BJ (cell line): Measurements from ENCODE around the gene CSF2RB. TPM values are rescaled to one million over a fixed set of nuclear protein-coding genes. Genes with fewer than 3 reads are reported as not detected.

Source experiments
- CTCF ChIA-PET: fragments of 350-600 bp; formaldehyde crosslinking; extraction: SDS; loops from one replicate; lab custom pipeline; 2021; ENCODE audit warnings: antibody characterized with exemption, inconsistent platforms; lab: Yijun Ruan, JAX
- POLR2A ChIA-PET: fragments of 300-600 bp; sonication (Branson Sonifier 250); formaldehyde crosslinking; extraction: SDS; loops from one replicate; lab custom pipeline; 2021; ENCODE audit warnings: antibody characterized with exemption; lab: Charles Lee
- DNase-seq: peaks from one replicate; pipeline ENCODE4 v3.0.0-alpha.2; 2011; ENCODE audit warnings: low read depth
- H3K27me3 ChIP-seq: 2 replicates; pipeline ENCODE4 v1.6.0; 2011; ENCODE audit warnings: low read length; ENCODE audit not compliant: control insufficient read depth, insufficient read depth
- H3K36me3 ChIP-seq: 2 replicates; pipeline ENCODE4 v1.5.1; 2011; ENCODE audit warnings: low read length; ENCODE audit not compliant: control insufficient read depth, insufficient read depth
- H3K4me3 ChIP-seq: 2 replicates; pipeline ENCODE4 v1.5.1; 2011; ENCODE audit warnings: low read depth, mild to moderate bottlenecking, control low read depth, low read length
- polyA plus RNA-seq: library from polyadenylated mRNA; depleted of rRNA; stranded (reverse); fragments of >200 nt; gene quantifications from 2 replicates; pipeline ENCODE4 v1.2.3, GENCODE V29; 2011
- TF ChIP-seq, protein P1 (sequence below): IDR thresholded peaks from 2 replicates; pipeline ENCODE4 v1.5.1; 2011; ENCODE audit warnings: low read depth, mild to moderate bottlenecking, control low read depth, inconsistent platforms, low read length, moderate library complexity; ENCODE audit not compliant: insufficient read depth

Gene CSF2RB
- polyA plus RNA-seq, 1 experiment: 0.02 TPM

DNA sequence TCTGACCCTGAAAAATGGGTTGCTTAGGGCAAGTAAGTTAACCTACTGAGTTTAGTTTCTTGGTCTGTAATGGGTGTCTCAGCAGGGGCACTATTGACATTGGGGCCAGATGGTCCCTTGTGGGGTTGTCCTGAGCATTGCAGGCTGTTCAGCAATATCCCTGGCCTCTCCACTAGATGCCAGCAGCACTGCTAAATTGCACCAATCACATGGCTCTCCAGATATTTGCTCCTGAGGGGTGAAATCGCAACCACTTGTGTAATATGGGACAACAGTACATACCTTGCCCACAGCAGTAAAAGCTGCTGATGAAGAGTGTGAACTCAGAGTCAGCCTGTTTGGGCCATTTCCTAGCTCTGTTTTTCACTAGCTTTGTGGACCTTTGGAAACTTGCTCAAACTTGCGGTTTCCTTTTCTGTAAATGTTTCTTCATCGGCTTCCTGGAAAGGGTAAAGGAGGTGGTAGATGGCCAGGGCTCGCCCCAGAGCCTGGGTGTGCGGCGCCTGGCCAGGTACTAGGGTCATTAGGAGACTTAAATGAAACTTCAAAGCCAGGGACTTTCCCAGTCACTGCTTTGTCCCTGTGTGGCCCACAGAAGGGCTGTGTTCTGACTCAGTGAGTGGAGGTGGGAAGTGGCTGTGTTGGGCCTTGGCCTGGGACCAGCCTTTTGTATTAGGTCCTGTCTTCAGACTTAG lies 39.7 kb upstream of the CSF2RB start:
- TF ChIP-seq, protein P1, sequence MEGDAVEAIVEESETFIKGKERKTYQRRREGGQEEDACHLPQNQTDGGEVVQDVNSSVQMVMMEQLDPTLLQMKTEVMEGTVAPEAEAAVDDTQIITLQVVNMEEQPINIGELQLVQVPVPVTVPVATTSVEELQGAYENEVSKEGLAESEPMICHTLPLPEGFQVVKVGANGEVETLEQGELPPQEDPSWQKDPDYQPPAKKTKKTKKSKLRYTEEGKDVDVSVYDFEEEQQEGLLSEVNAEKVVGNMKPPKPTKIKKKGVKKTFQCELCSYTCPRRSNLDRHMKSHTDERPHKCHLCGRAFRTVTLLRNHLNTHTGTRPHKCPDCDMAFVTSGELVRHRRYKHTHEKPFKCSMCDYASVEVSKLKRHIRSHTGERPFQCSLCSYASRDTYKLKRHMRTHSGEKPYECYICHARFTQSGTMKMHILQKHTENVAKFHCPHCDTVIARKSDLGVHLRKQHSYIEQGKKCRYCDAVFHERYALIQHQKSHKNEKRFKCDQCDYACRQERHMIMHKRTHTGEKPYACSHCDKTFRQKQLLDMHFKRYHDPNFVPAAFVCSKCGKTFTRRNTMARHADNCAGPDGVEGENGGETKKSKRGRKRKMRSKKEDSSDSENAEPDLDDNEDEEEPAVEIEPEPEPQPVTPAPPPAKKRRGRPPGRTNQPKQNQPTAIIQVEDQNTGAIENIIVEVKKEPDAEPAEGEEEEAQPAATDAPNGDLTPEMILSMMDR: peak; percentile 61
- Histone ChIP-seq H3K27me3 (peaks cover 12% of the 10 kb centered on the region), H3K36me3 (no peaks in the 10 kb centered on the region), H3K4me3 (no peak overlapping the region)
- CTCF ChIA-PET: interaction anchor here (0.7 to 1.8 kb wide), 6 partner anchors 10 to 114 kb away, joined by 3 to 10 read pairs (median 4); no protein-coding TSS in a partner anchor
- POLR2A ChIA-PET: interaction anchor here (0.6 kb wide), 2 partner anchors 367 to 392 kb away, joined by 3 read pairs; partner anchors contain the start of gene FOXRED2
- peak; percentile 2 for DNase-seq

DNA sequence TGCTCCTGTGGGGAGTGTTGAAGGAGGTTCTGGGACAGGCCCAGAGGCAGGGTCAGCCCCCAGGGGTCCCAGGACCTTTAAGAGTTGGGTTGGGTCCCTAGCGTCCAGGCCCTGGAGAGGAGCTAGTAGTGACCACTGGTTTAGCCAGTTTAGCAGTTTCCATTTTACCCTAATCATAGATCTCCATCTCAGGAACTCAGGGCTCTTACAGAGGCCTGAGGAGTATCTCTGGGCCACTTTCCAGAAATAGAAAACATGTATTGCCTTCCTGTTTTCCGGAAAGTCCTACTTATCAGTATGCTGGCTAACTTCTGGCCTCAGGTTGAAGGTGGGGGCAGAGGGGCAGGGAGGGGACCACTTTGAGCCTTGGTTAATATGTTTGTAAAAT lies 39.1 kb upstream of the CSF2RB start:
- TF ChIP-seq, protein P1: no peak
- Histone ChIP-seq H3K4me3 (no peak overlapping the region), H3K36me3 (no peaks in the 10 kb centered on the region), H3K27me3 (peaks cover 13% of the 10 kb centered on the region)
- POLR2A ChIA-PET: interaction anchor here (0.6 kb wide), 1 partner anchor 367 kb away, joined by 3 read pairs; the partner anchor contains the start of gene FOXRED2
- CTCF ChIA-PET: interaction anchor here (0.6 to 1.8 kb wide), 6 partner anchors 10 to 113 kb away, joined by 3 to 10 read pairs (median 4); no protein-coding TSS in a partner anchor
- no peak for DNase-seq

DNA sequence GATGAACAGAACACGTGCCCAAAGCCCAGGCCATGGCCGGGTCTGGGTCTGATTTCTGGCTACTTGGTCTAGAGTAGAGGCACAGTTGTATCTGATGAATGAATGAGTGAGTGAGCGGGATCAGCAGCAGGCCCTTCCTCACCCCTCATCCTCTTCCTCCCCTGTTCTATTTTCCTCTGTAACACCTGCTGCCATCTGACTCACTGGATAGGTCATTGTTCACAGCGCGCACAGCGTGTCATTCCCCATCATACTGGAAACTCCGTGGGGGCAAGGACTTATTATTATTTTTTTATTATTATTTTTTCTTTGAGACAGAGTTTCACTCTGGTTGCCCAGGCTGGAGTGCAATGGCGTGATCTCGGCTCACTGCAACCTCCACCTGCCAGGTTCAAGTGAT lies 38.7 kb upstream of the CSF2RB start:
- Histone ChIP-seq H3K36me3 (no peaks in the 10 kb centered on the region), H3K4me3 (no peak overlapping the region), H3K27me3 (peaks cover 13% of the 10 kb centered on the region)
- no peak for DNase-seq
- POLR2A ChIA-PET: no interaction called here
- CTCF ChIA-PET: interaction anchor here (0.6 to 1.8 kb wide), 4 partner anchors 9 to 103 kb away, joined by 3 to 10 read pairs (median 6); no protein-coding TSS in a partner anchor
- TF ChIP-seq, protein P1: no peak

DNA sequence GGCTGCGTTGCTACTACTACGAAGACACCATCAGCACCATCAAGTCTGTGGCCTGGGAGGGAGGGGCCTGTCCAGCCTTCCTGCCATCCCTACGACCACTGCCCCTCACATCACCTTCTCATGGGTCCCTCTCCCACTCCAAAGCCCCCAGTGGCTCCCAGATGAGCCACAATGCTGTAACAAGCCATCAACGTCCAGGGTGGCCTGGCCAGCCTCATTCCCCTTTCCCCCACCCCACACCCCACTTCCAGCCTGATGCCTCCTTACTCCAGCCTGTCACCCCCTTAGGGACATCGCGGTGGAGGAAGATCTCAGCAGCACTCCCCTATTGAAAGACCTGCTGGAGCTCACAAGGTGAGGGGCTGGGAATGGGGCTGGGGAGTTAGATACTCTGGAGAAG lies 37.7 kb upstream of the CSF2RB start:
- Histone ChIP-seq H3K36me3 (no peaks in the 10 kb centered on the region), H3K27me3 (peaks cover 11% of the 10 kb centered on the region), H3K4me3 (no peak overlapping the region)
- ChIA-PET POLR2A (no interaction called here), CTCF (interaction anchor here (0.8 kb wide), 1 partner anchor 9 kb away, joined by 3 read pairs; no protein-coding TSS in a partner anchor)
- DNase-seq: no peak
- TF ChIP-seq, protein P1: no peak

DNA sequence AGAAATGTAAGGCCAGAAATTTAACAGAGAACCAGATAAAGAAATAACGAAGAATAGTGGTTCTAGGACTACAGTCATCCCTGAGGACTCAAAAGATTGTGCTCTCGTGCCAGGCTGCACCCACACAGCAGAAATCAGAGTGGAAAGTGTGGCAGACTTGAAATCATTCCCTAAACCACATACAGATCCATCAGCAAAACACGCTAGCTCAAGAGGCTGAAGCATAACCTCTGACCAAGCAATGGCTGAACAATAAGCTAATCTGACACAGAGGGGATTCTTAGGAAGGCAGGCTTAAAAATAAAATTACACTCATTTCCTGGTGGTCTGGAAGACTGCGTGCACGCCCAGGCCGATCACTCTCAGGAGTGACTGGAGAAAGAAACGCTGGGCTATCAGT lies 33.7 kb upstream of the CSF2RB start:
- TF ChIP-seq, protein P1: no peak
- CTCF ChIA-PET: interaction anchor here (1.9 kb wide), 1 partner anchor 24 kb away, joined by 5 read pairs; no protein-coding TSS in a partner anchor
- Histone ChIP-seq H3K27me3 (peaks cover 11% of the 10 kb centered on the region), H3K36me3 (no peaks in the 10 kb centered on the region), H3K4me3 (no peak overlapping the region)
- no peak for DNase-seq
- POLR2A ChIA-PET: no interaction called here
